ENCODE measurements around the gene TRMU. TPM values are rescaled to one million over a fixed set of nuclear protein-coding genes. Genes with fewer than 3 reads are reported as not detected.

The TRMU gene
- total and polyA plus RNA-seq, 2 of the 4 experiments (the other 2 are of a cell fraction) = 19.0 to 36.4 TPM

DNA sequence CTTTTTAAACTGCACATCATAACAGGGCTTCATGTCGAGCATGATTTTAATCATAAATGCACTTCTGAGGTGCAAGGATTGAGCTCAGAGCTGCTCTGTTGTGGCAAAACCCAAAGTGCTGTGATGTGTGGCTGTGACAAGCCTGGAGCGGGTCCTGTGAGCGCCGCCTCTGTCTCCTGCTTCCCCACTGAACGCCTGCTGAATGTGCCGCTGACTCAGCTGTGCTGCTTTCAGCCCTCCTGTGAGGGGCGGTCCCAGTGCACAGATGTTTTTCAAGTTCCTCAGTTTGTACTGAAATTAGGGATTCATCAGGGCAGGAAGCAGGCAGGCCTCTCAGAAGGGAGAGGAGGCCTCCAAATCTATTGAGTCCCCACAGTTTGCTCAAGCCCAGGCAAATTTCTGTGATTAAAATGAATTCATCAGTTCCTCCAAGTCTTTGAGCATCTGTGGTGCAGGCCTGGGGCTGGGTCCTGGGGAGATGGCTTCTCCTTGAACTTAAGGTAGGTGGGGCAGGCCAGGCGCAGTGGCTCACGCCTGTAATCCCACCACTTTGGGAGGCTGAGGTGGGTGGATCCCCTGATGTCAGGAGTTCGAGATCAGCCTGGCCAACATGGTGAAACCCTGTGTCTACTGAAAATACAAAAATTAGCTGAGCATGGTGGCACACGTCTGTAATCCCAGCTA lies 41.8 kb upstream of the TRMU start:
- Histone ChIP-seq H3K27ac (ENCODE audit: insufficient read depth, low read length) (no peak overlapping the region), H3K4ac (ENCODE audit: low read depth, low read length) (no peak overlapping the region), H2AK5ac (ENCODE audit: low read depth, low read length) (no peak overlapping the region), H4K20me1 (ENCODE audit: insufficient read depth, low read length) (no peaks in the 10 kb centered on the region), H2AK9ac (replicated peaks; ENCODE audit: low read depth, low read length, poor library complexity) (peak overlapping the region; percentile 16), H4K8ac (ENCODE audit: low read depth in 2 of 2, low read length in 2 of 2) (no peak overlapping the region), H2AFZ (replicated peaks; ENCODE audit: low read length, poor library complexity) (no peak overlapping the region), H4K91ac (ENCODE audit: insufficient read depth, low read depth, low read length) (no peak overlapping the region), H3K4me1 (ENCODE audit: control insufficient read depth, insufficient read depth, low read length) (peaks cover 11% of the 10 kb centered on the region), H4K5ac (ENCODE audit: low read depth, low read length) (no peak overlapping the region), H3K56ac (ENCODE audit: extremely low read depth, insufficient read depth, low read length) (no peak overlapping the region), H2BK5ac (ENCODE audit: low read depth, low read length, poor library complexity, severe bottlenecking) (no peak overlapping the region), H3K9ac (ENCODE audit: low read depth, low read length) (no peak overlapping the region), H3K79me1 (ENCODE audit: low read depth in 1 of 2, low read length in 2 of 2) (peaks cover 3 to 25% of the 10 kb centered on the region in 2 experiments; a peak in 3 of 4 replicates), H3K27me3 (ENCODE audit: control insufficient read depth, insufficient read depth, low read length) (no peaks in the 10 kb centered on the region), H3K4me2 (ENCODE audit: low read depth, low read length) (no peak overlapping the region), H3K9me3 (ENCODE audit: control insufficient read depth, insufficient read depth, low read length) (no peaks in the 10 kb centered on the region), H3K18ac (ENCODE audit: low read depth, low read length) (no peak overlapping the region), H2BK15ac (ENCODE audit: low read depth, low read length) (no peak overlapping the region), H3K9me1 (ENCODE audit: insufficient read depth, low read length) (peaks cover 22% of the 10 kb centered on the region), H2BK20ac (ENCODE audit: low read depth, low read length) (no peak overlapping the region), H3K36me3 (ENCODE audit: control insufficient read depth, insufficient read depth, low read length) (peaks cover 38% of the 10 kb centered on the region), H2BK120ac (ENCODE audit: low read depth, low read length) (no peak overlapping the region), H3K23ac (ENCODE audit: low read depth, low read length) (no peak overlapping the region), H3K4me3 (ENCODE audit: insufficient read depth, low read depth, low read length) (no peak overlapping the region), H3K14ac (replicated peaks; ENCODE audit: low read depth, low read length) (no peak overlapping the region)
- ATAC-seq (ENCODE audit: low read depth) = no peak
- in situ Hi-C loops (cut with MboI; ENCODE audit: low sequenced_read_pairs) = no loop called here
- dilution Hi-C loops (cut with HindIII; ENCODE audit: low sequenced_read_pairs, unreplicated experiment) = no loop called here
- TF ChIP-seq NFE2L2 (IDR thresholded peaks at IDR 0.05; ENCODE audit: low read depth, low read length) (no peak), ELK1 (IDR thresholded peaks at IDR 0.05; ENCODE audit: borderline replicate concordance, low read depth, low read length) (no peak), POLR2A (IDR thresholded peaks at IDR 0.05; ENCODE audit: low read depth, low read length) (no peak), RCOR1 (IDR thresholded peaks at IDR 0.05; ENCODE audit: insufficient replicate concordance, low read length) (no peak), BHLHE40 (IDR thresholded peaks at IDR 0.05; ENCODE audit: low read depth, low read length) (no peak), FOS (IDR thresholded peaks at IDR 0.05; ENCODE audit: low read depth, low read length) (no peak), MAFK (IDR thresholded peaks at IDR 0.05; ENCODE audit: low read depth, low read length) (no peak), MAZ (IDR thresholded peaks at IDR 0.05; ENCODE audit: borderline replicate concordance, low read depth, low read length) (no peak), MXI1 (IDR thresholded peaks at IDR 0.05; ENCODE audit: borderline replicate concordance, low read depth, low read length) (no peak), CHD1 (IDR thresholded peaks at IDR 0.05; ENCODE audit: low read depth, low read length) (no peak), CEBPB (IDR thresholded peaks at IDR 0.05; ENCODE audit: low read depth, low read length) (no peak), SMC3 (IDR thresholded peaks at IDR 0.05; ENCODE audit: low read depth, low read length) (no peak), CTCF (conservative IDR thresholded peaks at IDR 0.05; ENCODE audit: low read depth, low read length) (no peak), RFX5 (IDR thresholded peaks at IDR 0.05; ENCODE audit: low read depth, low read length) (no peak), RAD21 (IDR thresholded peaks at IDR 0.05; ENCODE audit: low read length) (no peak)
- TF ChIP-seq, protein P1, sequence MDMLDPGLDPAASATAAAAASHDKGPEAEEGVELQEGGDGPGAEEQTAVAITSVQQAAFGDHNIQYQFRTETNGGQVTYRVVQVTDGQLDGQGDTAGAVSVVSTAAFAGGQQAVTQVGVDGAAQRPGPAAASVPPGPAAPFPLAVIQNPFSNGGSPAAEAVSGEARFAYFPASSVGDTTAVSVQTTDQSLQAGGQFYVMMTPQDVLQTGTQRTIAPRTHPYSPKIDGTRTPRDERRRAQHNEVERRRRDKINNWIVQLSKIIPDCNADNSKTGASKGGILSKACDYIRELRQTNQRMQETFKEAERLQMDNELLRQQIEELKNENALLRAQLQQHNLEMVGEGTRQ (IDR thresholded peaks at IDR 0.05; ENCODE audit: low read depth, low read length) = no peak
- CTCF ChIA-PET = no interaction called here
- no TSS peak for BruUV-seq (replicated peaks)
- peak; percentile 53 for DNase-seq
- WGBS, 2 experiments (ENCODE audit: extremely low coverage in 2 of 2, insufficient read length in 1 of 2) = 76% methylated on average over 8 of the region's 11 CpGs; no CpG with 5 or more reads in 1 of the 2 experiments
- POLR2A ChIA-PET (ENCODE audit: unreplicated experiment) = no interaction called here
- intact Hi-C loops (cut with micrococcal nuclease) = no loop called here
